ENCODE data around the gene PRPF40B. TPM values are rescaled to one million over a fixed set of nuclear protein-coding genes. Genes with fewer than 3 reads are reported as not detected.

PRPF40B gene
- total and polyA plus RNA-seq, 2 of the 13 experiments (the other 11 are each of a cell fraction or from before 2014, with no cell fraction given) = 5.0 to 7.8 TPM

DNA sequence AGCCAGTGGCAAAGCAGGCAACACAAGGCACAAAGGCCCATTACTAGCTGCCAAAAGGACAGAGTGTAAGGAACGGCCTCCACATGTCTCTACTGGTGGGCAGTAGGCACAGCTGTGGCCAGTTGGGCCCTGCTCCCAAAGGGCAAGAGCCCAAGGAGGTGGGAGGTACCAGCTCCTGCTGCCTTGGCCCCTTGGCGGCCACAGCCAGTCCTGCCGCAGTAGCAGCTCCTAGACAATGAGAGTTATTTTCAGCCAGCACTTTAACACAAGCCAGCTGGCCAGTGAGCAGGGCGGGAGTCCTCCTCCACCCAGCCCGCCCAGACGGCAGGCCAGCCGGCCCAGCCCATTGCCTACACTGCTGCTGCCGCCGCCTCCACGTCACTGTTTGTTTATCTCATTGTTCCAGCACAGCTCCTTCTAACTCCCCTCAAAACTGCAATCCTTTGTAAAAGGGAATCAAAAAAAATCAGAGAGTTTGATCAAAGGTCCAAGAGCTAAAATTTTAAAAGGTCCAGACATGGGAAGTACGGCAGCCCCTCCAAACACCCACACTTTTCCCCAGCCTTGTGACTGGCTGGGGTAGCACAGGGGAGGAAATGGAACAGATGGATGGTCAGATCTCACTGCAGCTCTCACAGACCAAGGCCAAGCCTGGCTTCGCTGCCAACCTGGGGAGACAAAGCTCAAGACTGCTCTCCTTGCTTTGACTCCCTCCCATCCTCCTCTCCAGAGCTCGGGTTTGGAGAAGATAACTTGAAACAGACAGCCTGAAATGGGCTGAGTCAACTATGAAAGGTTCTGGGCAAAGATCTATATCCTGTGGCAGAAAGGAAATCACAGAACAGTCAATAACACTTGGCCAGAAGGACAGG is 50.3 kb downstream of the PRPF40B start (continued):
- TF ChIP-seq, protein P1, sequence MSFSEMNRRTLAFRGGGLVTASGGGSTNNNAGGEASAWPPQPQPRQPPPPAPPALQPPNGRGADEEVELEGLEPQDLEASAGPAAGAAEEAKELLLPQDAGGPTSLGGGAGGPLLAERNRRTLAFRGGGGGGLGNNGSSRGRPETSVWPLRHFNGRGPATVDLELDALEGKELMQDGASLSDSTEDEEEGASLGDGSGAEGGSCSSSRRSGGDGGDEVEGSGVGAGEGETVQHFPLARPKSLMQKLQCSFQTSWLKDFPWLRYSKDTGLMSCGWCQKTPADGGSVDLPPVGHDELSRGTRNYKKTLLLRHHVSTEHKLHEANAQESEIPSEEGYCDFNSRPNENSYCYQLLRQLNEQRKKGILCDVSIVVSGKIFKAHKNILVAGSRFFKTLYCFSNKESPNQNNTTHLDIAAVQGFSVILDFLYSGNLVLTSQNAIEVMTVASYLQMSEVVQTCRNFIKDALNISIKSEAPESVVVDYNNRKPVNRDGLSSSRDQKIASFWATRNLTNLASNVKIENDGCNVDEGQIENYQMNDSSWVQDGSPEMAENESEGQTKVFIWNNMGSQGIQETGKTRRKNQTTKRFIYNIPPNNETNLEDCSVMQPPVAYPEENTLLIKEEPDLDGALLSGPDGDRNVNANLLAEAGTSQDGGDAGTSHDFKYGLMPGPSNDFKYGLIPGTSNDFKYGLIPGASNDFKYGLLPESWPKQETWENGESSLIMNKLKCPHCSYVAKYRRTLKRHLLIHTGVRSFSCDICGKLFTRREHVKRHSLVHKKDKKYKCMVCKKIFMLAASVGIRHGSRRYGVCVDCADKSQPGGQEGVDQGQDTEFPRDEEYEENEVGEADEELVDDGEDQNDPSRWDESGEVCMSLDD (CRISPR knock-in tag; IDR thresholded peaks at IDR 0.05; ENCODE audit: borderline replicate concordance) = no peak
- TF ChIP-seq ZFP82 (CRISPR knock-in tag; IDR thresholded peaks at IDR 0.05; ENCODE audit: borderline replicate concordance) = no peak
- TF ChIP-seq, protein P2, sequence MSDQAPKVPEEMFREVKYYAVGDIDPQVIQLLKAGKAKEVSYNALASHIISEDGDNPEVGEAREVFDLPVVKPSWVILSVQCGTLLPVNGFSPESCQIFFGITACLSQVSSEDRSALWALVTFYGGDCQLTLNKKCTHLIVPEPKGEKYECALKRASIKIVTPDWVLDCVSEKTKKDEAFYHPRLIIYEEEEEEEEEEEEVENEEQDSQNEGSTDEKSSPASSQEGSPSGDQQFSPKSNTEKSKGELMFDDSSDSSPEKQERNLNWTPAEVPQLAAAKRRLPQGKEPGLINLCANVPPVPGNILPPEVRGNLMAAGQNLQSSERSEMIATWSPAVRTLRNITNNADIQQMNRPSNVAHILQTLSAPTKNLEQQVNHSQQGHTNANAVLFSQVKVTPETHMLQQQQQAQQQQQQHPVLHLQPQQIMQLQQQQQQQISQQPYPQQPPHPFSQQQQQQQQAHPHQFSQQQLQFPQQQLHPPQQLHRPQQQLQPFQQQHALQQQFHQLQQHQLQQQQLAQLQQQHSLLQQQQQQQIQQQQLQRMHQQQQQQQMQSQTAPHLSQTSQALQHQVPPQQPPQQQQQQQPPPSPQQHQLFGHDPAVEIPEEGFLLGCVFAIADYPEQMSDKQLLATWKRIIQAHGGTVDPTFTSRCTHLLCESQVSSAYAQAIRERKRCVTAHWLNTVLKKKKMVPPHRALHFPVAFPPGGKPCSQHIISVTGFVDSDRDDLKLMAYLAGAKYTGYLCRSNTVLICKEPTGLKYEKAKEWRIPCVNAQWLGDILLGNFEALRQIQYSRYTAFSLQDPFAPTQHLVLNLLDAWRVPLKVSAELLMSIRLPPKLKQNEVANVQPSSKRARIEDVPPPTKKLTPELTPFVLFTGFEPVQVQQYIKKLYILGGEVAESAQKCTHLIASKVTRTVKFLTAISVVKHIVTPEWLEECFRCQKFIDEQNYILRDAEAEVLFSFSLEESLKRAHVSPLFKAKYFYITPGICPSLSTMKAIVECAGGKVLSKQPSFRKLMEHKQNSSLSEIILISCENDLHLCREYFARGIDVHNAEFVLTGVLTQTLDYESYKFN (CRISPR knock-in tag; conservative IDR thresholded peaks at IDR 0.05) = no peak
- TF ChIP-seq ATRX (CRISPR knock-in tag; IDR thresholded peaks at IDR 0.05; ENCODE audit: borderline replicate concordance) = no peak
- TF ChIP-seq RFXAP (CRISPR knock-in tag; IDR thresholded peaks at IDR 0.05; ENCODE audit: borderline replicate concordance) = no peak
- no peak for TF ChIP-seq ELF1 (CRISPR knock-in tag; IDR thresholded peaks at IDR 0.05)
- TF ChIP-seq ZNF446 (CRISPR knock-in tag; IDR thresholded peaks at IDR 0.05) = no peak
- TF ChIP-seq, protein P3, sequence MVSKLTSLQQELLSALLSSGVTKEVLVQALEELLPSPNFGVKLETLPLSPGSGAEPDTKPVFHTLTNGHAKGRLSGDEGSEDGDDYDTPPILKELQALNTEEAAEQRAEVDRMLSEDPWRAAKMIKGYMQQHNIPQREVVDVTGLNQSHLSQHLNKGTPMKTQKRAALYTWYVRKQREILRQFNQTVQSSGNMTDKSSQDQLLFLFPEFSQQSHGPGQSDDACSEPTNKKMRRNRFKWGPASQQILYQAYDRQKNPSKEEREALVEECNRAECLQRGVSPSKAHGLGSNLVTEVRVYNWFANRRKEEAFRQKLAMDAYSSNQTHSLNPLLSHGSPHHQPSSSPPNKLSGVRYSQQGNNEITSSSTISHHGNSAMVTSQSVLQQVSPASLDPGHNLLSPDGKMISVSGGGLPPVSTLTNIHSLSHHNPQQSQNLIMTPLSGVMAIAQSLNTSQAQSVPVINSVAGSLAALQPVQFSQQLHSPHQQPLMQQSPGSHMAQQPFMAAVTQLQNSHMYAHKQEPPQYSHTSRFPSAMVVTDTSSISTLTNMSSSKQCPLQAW (CRISPR knock-in tag; IDR thresholded peaks at IDR 0.05) = no peak
- TF ChIP-seq ZNF703 (CRISPR knock-in tag; IDR thresholded peaks at IDR 0.05; ENCODE audit: borderline replicate concordance) = no peak
- no peak for TF ChIP-seq EED (CRISPR knock-in tag; IDR thresholded peaks at IDR 0.05)
- no peak for TF ChIP-seq ZNF205 (CRISPR knock-in tag; IDR thresholded peaks at IDR 0.05)
- no peak for TF ChIP-seq ZHX2 (IDR thresholded peaks at IDR 0.05; ENCODE audit: low read depth)
- TF ChIP-seq ZHX2 (CRISPR knock-in tag; IDR thresholded peaks at IDR 0.05; ENCODE audit: borderline replicate concordance) = no peak
- TF ChIP-seq PAX8 (CRISPR knock-in tag; IDR thresholded peaks at IDR 0.05; ENCODE audit: borderline replicate concordance) = no peak
- TF ChIP-seq ZNF24 (IDR thresholded peaks at IDR 0.05) = no peak

Measured in HepG2 (cell line).